ENCODE measurements around the gene MYO1B. TPM values are rescaled to one million over a fixed set of nuclear protein-coding genes. Genes with fewer than 3 reads are reported as not detected.

Gene MYO1B
- total RNA-seq, 1 experiment from 2014 or later: 43.6 TPM

GRCh38 chr2:191246820-191247380 lies 1.7 kb downstream of the MYO1B start:
- Mint-ChIP-seq H3K4me3 (peak overlapping the region; percentile 83), H3K36me3 (no peaks in the 10 kb centered on the region), H3K27me3 (ENCODE audit: low read depth) (no peaks in the 10 kb centered on the region; the same call in 1 of the 2 replicates), H3K9me3 (no peaks in the 10 kb centered on the region), H3K27ac (no peak overlapping the region), H3K4me1 (peaks cover 56% of the 10 kb centered on the region)
- ChIA-PET CTCF (interaction anchor here (0.8 to 2.0 kb wide), 4 partner anchors 29 to 195 kb away, joined by 3 to 10 read pairs (median 6); no protein-coding TSS in a partner anchor), POLR2A (interaction anchor here (1.1 kb wide), 1 partner anchor 9 kb away, joined by 6 read pairs; no protein-coding TSS in a partner anchor)
- ATAC-seq (no peak), DNase-seq (ENCODE audit: low spot score) (no peak)
- TF ChIP-seq CDX4 (CRISPR knock-in tag; IDR thresholded peaks at IDR 0.05; ENCODE audit: borderline replicate concordance) (no peak), ZNF138 (CRISPR knock-in tag; conservative IDR thresholded peaks at IDR 0.05) (no peak)

- ChIA-PET POLR2A (no interaction called here), CTCF (interaction anchor here (0.8 to 1.2 kb wide), 2 partner anchors 83 to 195 kb away, joined by 3 to 5 read pairs; no protein-coding TSS in a partner anchor)
- Mint-ChIP-seq H3K27ac (no peak overlapping the region), H3K27me3 (ENCODE audit: low read depth) (no peaks in the 10 kb centered on the region; the same call in 1 of the 2 replicates), H3K4me1 (peaks cover 59% of the 10 kb centered on the region), H3K4me3 (peak overlapping the region; percentile 83), H3K9me3 (no peaks in the 10 kb centered on the region), H3K36me3 (no peaks in the 10 kb centered on the region)
- DNase-seq (ENCODE audit: low spot score): no peak
- ATAC-seq: no peak
- peak; percentile 52 for TF ChIP-seq GABPB1 (CRISPR knock-in tag; IDR thresholded peaks at IDR 0.05)
- TF ChIP-seq ZNF121 (CRISPR knock-in tag; IDR thresholded peaks at IDR 0.05): no peak
Observed at GRCh38 chr2:191247381-191248057, 2.3 kb downstream of the MYO1B start.

GRCh38 chr2:191249156-191249813 lies 4.1 kb downstream of the MYO1B start:
- Mint-ChIP-seq H3K27ac (no peak overlapping the region), H3K27me3 (ENCODE audit: low read depth) (no peaks in the 10 kb centered on the region), H3K9me3 (no peaks in the 10 kb centered on the region), H3K36me3 (no peaks in the 10 kb centered on the region), H3K4me3 (no peak overlapping the region), H3K4me1 (peaks cover 63% of the 10 kb centered on the region)
- TF ChIP-seq, protein P1, sequence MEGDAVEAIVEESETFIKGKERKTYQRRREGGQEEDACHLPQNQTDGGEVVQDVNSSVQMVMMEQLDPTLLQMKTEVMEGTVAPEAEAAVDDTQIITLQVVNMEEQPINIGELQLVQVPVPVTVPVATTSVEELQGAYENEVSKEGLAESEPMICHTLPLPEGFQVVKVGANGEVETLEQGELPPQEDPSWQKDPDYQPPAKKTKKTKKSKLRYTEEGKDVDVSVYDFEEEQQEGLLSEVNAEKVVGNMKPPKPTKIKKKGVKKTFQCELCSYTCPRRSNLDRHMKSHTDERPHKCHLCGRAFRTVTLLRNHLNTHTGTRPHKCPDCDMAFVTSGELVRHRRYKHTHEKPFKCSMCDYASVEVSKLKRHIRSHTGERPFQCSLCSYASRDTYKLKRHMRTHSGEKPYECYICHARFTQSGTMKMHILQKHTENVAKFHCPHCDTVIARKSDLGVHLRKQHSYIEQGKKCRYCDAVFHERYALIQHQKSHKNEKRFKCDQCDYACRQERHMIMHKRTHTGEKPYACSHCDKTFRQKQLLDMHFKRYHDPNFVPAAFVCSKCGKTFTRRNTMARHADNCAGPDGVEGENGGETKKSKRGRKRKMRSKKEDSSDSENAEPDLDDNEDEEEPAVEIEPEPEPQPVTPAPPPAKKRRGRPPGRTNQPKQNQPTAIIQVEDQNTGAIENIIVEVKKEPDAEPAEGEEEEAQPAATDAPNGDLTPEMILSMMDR (IDR thresholded peaks at IDR 0.05): no peak
- no peak for TF ChIP-seq EMX1 (CRISPR knock-in tag; IDR thresholded peaks at IDR 0.05)
- TF ChIP-seq GRHL2 (CRISPR knock-in tag; IDR thresholded peaks at IDR 0.05; ENCODE audit: insufficient replicate concordance, severe bottlenecking): no peak
- TF ChIP-seq, protein P2, sequence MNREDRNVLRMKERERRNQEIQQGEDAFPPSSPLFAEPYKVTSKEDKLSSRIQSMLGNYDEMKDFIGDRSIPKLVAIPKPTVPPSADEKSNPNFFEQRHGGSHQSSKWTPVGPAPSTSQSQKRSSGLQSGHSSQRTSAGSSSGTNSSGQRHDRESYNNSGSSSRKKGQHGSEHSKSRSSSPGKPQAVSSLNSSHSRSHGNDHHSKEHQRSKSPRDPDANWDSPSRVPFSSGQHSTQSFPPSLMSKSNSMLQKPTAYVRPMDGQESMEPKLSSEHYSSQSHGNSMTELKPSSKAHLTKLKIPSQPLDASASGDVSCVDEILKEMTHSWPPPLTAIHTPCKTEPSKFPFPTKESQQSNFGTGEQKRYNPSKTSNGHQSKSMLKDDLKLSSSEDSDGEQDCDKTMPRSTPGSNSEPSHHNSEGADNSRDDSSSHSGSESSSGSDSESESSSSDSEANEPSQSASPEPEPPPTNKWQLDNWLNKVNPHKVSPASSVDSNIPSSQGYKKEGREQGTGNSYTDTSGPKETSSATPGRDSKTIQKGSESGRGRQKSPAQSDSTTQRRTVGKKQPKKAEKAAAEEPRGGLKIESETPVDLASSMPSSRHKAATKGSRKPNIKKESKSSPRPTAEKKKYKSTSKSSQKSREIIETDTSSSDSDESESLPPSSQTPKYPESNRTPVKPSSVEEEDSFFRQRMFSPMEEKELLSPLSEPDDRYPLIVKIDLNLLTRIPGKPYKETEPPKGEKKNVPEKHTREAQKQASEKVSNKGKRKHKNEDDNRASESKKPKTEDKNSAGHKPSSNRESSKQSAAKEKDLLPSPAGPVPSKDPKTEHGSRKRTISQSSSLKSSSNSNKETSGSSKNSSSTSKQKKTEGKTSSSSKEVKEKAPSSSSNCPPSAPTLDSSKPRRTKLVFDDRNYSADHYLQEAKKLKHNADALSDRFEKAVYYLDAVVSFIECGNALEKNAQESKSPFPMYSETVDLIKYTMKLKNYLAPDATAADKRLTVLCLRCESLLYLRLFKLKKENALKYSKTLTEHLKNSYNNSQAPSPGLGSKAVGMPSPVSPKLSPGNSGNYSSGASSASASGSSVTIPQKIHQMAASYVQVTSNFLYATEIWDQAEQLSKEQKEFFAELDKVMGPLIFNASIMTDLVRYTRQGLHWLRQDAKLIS (CRISPR knock-in tag; IDR thresholded peaks at IDR 0.05; ENCODE audit: borderline replicate concordance): no peak
- TF ChIP-seq, protein P3, sequence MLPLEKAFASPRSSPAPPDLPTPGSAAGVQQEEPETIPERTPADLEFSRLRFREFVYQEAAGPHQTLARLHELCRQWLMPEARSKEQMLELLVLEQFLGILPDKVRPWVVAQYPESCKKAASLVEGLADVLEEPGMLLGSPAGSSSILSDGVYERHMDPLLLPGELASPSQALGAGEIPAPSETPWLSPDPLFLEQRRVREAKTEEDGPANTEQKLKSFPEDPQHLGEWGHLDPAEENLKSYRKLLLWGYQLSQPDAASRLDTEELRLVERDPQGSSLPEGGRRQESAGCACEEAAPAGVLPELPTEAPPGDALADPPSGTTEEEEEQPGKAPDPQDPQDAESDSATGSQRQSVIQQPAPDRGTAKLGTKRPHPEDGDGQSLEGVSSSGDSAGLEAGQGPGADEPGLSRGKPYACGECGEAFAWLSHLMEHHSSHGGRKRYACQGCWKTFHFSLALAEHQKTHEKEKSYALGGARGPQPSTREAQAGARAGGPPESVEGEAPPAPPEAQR (CRISPR knock-in tag; IDR thresholded peaks at IDR 0.05): no peak
- no peak for TF ChIP-seq ZNF138 (CRISPR knock-in tag; conservative IDR thresholded peaks at IDR 0.05)
- TF ChIP-seq, protein P4, sequence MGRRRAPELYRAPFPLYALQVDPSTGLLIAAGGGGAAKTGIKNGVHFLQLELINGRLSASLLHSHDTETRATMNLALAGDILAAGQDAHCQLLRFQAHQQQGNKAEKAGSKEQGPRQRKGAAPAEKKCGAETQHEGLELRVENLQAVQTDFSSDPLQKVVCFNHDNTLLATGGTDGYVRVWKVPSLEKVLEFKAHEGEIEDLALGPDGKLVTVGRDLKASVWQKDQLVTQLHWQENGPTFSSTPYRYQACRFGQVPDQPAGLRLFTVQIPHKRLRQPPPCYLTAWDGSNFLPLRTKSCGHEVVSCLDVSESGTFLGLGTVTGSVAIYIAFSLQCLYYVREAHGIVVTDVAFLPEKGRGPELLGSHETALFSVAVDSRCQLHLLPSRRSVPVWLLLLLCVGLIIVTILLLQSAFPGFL (CRISPR knock-in tag; IDR thresholded peaks at IDR 0.05; ENCODE audit: borderline replicate concordance): no peak
- TF ChIP-seq ZNF416 (CRISPR knock-in tag; IDR thresholded peaks at IDR 0.05): no peak
- no peak for TF ChIP-seq OVOL2 (CRISPR knock-in tag; IDR thresholded peaks at IDR 0.05; ENCODE audit: borderline replicate concordance)
- TF ChIP-seq, protein P5, sequence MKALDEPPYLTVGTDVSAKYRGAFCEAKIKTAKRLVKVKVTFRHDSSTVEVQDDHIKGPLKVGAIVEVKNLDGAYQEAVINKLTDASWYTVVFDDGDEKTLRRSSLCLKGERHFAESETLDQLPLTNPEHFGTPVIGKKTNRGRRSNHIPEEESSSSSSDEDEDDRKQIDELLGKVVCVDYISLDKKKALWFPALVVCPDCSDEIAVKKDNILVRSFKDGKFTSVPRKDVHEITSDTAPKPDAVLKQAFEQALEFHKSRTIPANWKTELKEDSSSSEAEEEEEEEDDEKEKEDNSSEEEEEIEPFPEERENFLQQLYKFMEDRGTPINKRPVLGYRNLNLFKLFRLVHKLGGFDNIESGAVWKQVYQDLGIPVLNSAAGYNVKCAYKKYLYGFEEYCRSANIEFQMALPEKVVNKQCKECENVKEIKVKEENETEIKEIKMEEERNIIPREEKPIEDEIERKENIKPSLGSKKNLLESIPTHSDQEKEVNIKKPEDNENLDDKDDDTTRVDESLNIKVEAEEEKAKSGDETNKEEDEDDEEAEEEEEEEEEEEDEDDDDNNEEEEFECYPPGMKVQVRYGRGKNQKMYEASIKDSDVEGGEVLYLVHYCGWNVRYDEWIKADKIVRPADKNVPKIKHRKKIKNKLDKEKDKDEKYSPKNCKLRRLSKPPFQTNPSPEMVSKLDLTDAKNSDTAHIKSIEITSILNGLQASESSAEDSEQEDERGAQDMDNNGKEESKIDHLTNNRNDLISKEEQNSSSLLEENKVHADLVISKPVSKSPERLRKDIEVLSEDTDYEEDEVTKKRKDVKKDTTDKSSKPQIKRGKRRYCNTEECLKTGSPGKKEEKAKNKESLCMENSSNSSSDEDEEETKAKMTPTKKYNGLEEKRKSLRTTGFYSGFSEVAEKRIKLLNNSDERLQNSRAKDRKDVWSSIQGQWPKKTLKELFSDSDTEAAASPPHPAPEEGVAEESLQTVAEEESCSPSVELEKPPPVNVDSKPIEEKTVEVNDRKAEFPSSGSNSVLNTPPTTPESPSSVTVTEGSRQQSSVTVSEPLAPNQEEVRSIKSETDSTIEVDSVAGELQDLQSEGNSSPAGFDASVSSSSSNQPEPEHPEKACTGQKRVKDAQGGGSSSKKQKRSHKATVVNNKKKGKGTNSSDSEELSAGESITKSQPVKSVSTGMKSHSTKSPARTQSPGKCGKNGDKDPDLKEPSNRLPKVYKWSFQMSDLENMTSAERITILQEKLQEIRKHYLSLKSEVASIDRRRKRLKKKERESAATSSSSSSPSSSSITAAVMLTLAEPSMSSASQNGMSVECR (CRISPR knock-in tag; IDR thresholded peaks at IDR 0.05; ENCODE audit: borderline replicate concordance): no peak
- ChIA-PET POLR2A (no interaction called here), CTCF (no interaction called here)
- DNase-seq (ENCODE audit: low spot score): no peak
- ATAC-seq: no peak
